PFSK-1 (cell line): Measurements from ENCODE around the gene CACNA1H.

Experiments used
- TAF1 ChIP-seq: IDR thresholded peaks from 2 replicates; pipeline ENCODE4 v1.6.1; 2012; ENCODE audit warnings: low read length, control low read depth, borderline replicate concordance; ENCODE audit not compliant: insufficient read depth
- TF ChIP-seq, protein P1 (sequence below), 2 experiments: IDR thresholded peaks; 2 replicates each; pipeline versions ENCODE4 v1.6.1 to v1.8.0; 2011 to 2012; ENCODE audit warnings: low read depth in 2 of 2, low read length in 2 of 2, control low read depth in 1 of 2, inconsistent platforms in 1 of 2, mild to moderate bottlenecking in 1 of 2, moderate library complexity in 1 of 2; ENCODE audit not compliant: insufficient read depth in 1 of 2

DNA sequence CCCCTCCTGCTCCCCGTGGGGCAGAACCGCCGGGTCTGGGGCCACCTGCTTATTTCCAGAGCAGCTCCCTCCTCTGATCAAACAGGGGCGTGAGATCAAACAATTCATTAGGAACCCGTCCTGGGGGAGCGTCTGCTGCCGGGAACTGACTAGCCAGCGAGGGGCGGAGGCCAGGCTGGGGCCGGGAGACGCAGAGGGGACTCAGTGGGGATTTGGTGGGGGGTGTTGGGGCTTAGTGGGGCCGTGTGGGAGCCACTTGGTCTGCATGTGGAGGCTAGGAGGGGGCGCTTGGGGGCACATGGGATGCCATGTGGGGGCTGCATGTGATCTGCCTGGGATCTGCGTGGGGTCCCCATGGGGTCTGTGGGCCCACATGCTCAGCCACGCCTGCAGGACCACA lies 20.5 kb upstream of the CACNA1H start:
- TF ChIP-seq TAF1, result no peak
- TF ChIP-seq, protein P1, sequence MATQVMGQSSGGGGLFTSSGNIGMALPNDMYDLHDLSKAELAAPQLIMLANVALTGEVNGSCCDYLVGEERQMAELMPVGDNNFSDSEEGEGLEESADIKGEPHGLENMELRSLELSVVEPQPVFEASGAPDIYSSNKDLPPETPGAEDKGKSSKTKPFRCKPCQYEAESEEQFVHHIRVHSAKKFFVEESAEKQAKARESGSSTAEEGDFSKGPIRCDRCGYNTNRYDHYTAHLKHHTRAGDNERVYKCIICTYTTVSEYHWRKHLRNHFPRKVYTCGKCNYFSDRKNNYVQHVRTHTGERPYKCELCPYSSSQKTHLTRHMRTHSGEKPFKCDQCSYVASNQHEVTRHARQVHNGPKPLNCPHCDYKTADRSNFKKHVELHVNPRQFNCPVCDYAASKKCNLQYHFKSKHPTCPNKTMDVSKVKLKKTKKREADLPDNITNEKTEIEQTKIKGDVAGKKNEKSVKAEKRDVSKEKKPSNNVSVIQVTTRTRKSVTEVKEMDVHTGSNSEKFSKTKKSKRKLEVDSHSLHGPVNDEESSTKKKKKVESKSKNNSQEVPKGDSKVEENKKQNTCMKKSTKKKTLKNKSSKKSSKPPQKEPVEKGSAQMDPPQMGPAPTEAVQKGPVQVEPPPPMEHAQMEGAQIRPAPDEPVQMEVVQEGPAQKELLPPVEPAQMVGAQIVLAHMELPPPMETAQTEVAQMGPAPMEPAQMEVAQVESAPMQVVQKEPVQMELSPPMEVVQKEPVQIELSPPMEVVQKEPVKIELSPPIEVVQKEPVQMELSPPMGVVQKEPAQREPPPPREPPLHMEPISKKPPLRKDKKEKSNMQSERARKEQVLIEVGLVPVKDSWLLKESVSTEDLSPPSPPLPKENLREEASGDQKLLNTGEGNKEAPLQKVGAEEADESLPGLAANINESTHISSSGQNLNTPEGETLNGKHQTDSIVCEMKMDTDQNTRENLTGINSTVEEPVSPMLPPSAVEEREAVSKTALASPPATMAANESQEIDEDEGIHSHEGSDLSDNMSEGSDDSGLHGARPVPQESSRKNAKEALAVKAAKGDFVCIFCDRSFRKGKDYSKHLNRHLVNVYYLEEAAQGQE (IDR thresholded peaks at IDR 0.05; ENCODE audit: insufficient read depth in 1 of 2, low read depth in 2 of 2, low read length in 2 of 2), result no peak
